SK-N-SH treated with all-trans-retinoic acid at 6 μM for 48 hours (cell line): ENCODE results near the gene SLC26A2.

Source experiments
- ESRRG ChIP-seq: fragments of 250-450 bp; sonication (Bioruptor Pico); IDR thresholded peaks from 2 replicates; pipeline ENCODE4 v1.6.1; 2021; ENCODE audit warnings: mild to moderate bottlenecking
- ISL1 ChIP-seq: fragments of 250-450 bp; sonication (Bioruptor Pico); IDR thresholded peaks from 2 replicates; pipeline ENCODE4 v2.1.2; 2022; ENCODE audit warnings: mild to moderate bottlenecking, moderate library complexity
- PATZ1 ChIP-seq: fragments of 250-450 bp; sonication (Bioruptor Pico); IDR thresholded peaks from 2 replicates; pipeline ENCODE4 v1.8.0; 2020; ENCODE audit warnings: mild to moderate bottlenecking, moderate library complexity, borderline replicate concordance
- RARB ChIP-seq: fragments of 250-450 bp; sonication (Bioruptor Pico); IDR thresholded peaks from 2 replicates; pipeline ENCODE4 v1.8.0; 2021; ENCODE audit warnings: mild to moderate bottlenecking, moderate library complexity
- TSHZ2 ChIP-seq: fragments of 250-450 bp; sonication (Bioruptor Pico); IDR thresholded peaks from 2 replicates; pipeline ENCODE4 v1.5.0; 2020; ENCODE audit warnings: mild to moderate bottlenecking, moderate library complexity
- ZFP30 ChIP-seq: fragments of 450-650 bp; formaldehyde crosslinking; IDR thresholded peaks from 2 replicates; pipeline ENCODE4 v1.5.0; 2022; ENCODE audit warnings: mild to moderate bottlenecking, moderate library complexity

- TF ChIP-seq TSHZ2 (CRISPR knock-in tag) (no peak), ISL1 (CRISPR knock-in tag) (no peak), ZFP30 (CRISPR knock-in tag) (no peak), PATZ1 (no peak), RARB (CRISPR knock-in tag) (no peak), ESRRG (CRISPR knock-in tag) (no peak)
Measured at GRCh38 chr5:149924486-149924885, 36.1 kb upstream of the SLC26A2 start.
